Bronchial epithelial cell (primary cell): ENCODE data around the gene THOC2. TPM values are rescaled to one million over a fixed set of nuclear protein-coding genes. Genes with fewer than 3 reads are reported as not detected.

Source experiments
- DNase-seq: peaks from one replicate; pipeline ENCODE4 v3.0.0-alpha.2; 2010; ENCODE audit warnings: low read depth
- FAIRE-seq: peaks from 2 replicates; lab custom pipeline; 2011; peaks lifted over from hg19 to GRCh38; lab: Jason Lieb, UNC
- H3K27me3 ChIP-seq: 2 replicates; pipeline ENCODE4 v1.5.1; 2011; ENCODE audit warnings: low read length; ENCODE audit not compliant: control insufficient read depth, insufficient read depth
- H3K36me3 ChIP-seq: 2 replicates; pipeline ENCODE4 v1.5.1; 2011; ENCODE audit warnings: low read length; ENCODE audit not compliant: control insufficient read depth, insufficient read depth
- H3K4me3 ChIP-seq: 2 replicates; pipeline ENCODE4 v1.5.1; 2011; ENCODE audit warnings: mild to moderate bottlenecking, low read depth, low read length, control low read depth
- CTCF ChIP-seq: IDR thresholded peaks from 2 replicates; pipeline ENCODE4 v1.5.1; 2011; ENCODE audit warnings: mild to moderate bottlenecking, moderate library complexity, low read length, control low read depth, inconsistent platforms; ENCODE audit not compliant: insufficient read depth, severe bottlenecking
- total RNA-seq: library from RNA; depleted of rRNA; stranded (reverse); fragments of >200 nt; gene quantifications from 2 replicates; pipeline ENCODE4 v1.2.1, GENCODE V29; 2014

THOC2 gene
- total RNA-seq, 1 donor from 2014 or later = 63.7 TPM

GRCh38 chrX:123610915-123611314, 121.9 kb downstream of the THOC2 start:
- Histone ChIP-seq H3K27me3 (no peaks in the 10 kb centered on the region), H3K4me3 (no peak overlapping the region), H3K36me3 (no peaks in the 10 kb centered on the region)
- FAIRE-seq (no peak), DNase-seq (no peak)
- TF ChIP-seq CTCF = no peak

- no peak for FAIRE-seq
These were observed 125.0 kb downstream of the THOC2 start for GRCh38 chrX:123607806-123608205.

GRCh38 chrX:123607270-123607669, 125.6 kb downstream of the THOC2 start:
- Histone ChIP-seq H3K36me3 (no peaks in the 10 kb centered on the region), H3K4me3 (no peak overlapping the region), H3K27me3 (no peaks in the 10 kb centered on the region)
- TF ChIP-seq CTCF = no peak
- FAIRE-seq (no peak), DNase-seq (no peak)

More at GRCh38 chrX:123607806-123608205, 125.0 kb downstream of the THOC2 start:
- TF ChIP-seq CTCF = no peak
- no peaks in the 10 kb centered on the region for H3K27me3 ChIP-seq
- no peak for DNase-seq
- H3K4me3 ChIP-seq = no peak overlapping the region
- H3K36me3 ChIP-seq = no peaks in the 10 kb centered on the region

- H3K36me3 ChIP-seq = no peaks in the 10 kb centered on the region
- TF ChIP-seq CTCF = no peak
- no peak overlapping the region for H3K4me3 ChIP-seq
- DNase-seq (no peak), FAIRE-seq (no peak)
- H3K27me3 ChIP-seq = no peaks in the 10 kb centered on the region
These were observed 129.4 kb downstream of the THOC2 start for GRCh38 chrX:123603491-123603890.

- Histone ChIP-seq H3K27me3 (no peaks in the 10 kb centered on the region), H3K4me3 (no peak overlapping the region), H3K36me3 (no peaks in the 10 kb centered on the region)
- DNase-seq (no peak), FAIRE-seq (no peak)
- TF ChIP-seq CTCF = no peak
These were observed 131.4 kb downstream of the THOC2 start for GRCh38 chrX:123601437-123601836.

GRCh38 chrX:123600181-123600580, 132.7 kb downstream of the THOC2 start:
- no peak for DNase-seq
- Histone ChIP-seq H3K36me3 (no peaks in the 10 kb centered on the region), H3K4me3 (no peak overlapping the region), H3K27me3 (no peaks in the 10 kb centered on the region)
- FAIRE-seq = no peak
- no peak for TF ChIP-seq CTCF
